ENCODE data around the gene FETUB.
"Not testable (repeated sequence)": the region's sequence is repeated elsewhere in the genome, so short reads cannot be mapped to it uniquely, and the experiment has no call there.

- not testable (repeated sequence) for TF ChIP-seq POLR2A (IDR thresholded peaks at IDR 0.05; ENCODE audit: low read depth, low read length); RAD21 (IDR thresholded peaks at IDR 0.05; ENCODE audit: low read length); ELK1 (IDR thresholded peaks at IDR 0.05; ENCODE audit: borderline replicate concordance, low read depth, low read length); FOS (IDR thresholded peaks at IDR 0.05; ENCODE audit: low read depth, low read length); BHLHE40 (IDR thresholded peaks at IDR 0.05; ENCODE audit: low read depth, low read length); MXI1 (IDR thresholded peaks at IDR 0.05; ENCODE audit: borderline replicate concordance, low read depth, low read length); CEBPB (IDR thresholded peaks at IDR 0.05; ENCODE audit: low read depth, low read length); CHD1 (IDR thresholded peaks at IDR 0.05; ENCODE audit: low read depth, low read length); RFX5 (IDR thresholded peaks at IDR 0.05; ENCODE audit: low read depth, low read length); USF2 (IDR thresholded peaks at IDR 0.05; ENCODE audit: low read depth, low read length); SMC3 (IDR thresholded peaks at IDR 0.05; ENCODE audit: low read depth, low read length)
- TF ChIP-seq, protein P1, sequence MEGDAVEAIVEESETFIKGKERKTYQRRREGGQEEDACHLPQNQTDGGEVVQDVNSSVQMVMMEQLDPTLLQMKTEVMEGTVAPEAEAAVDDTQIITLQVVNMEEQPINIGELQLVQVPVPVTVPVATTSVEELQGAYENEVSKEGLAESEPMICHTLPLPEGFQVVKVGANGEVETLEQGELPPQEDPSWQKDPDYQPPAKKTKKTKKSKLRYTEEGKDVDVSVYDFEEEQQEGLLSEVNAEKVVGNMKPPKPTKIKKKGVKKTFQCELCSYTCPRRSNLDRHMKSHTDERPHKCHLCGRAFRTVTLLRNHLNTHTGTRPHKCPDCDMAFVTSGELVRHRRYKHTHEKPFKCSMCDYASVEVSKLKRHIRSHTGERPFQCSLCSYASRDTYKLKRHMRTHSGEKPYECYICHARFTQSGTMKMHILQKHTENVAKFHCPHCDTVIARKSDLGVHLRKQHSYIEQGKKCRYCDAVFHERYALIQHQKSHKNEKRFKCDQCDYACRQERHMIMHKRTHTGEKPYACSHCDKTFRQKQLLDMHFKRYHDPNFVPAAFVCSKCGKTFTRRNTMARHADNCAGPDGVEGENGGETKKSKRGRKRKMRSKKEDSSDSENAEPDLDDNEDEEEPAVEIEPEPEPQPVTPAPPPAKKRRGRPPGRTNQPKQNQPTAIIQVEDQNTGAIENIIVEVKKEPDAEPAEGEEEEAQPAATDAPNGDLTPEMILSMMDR (conservative IDR thresholded peaks at IDR 0.05; ENCODE audit: low read depth, low read length) = not testable (repeated sequence)
These were observed 50.1 kb downstream of the FETUB start for GRCh38 chr3:186690304-186690703.

Data from IMR-90 (cell line).